ENCODE measurements around the gene MYO3B.

- no peak for TF ChIP-seq CTCF (IDR thresholded peaks at IDR 0.05)
- no peak for TF ChIP-seq POLR2A (IDR thresholded peaks at IDR 0.05)
These were observed 258.4 kb downstream of the MYO3B start for GRCh38 chr2:170436077-170436943.
